ENCODE results near the gene SLC17A1.

GRCh38 chr6:25851961-25852360, 20.1 kb upstream of the SLC17A1 start:
- no peak for TF ChIP-seq POLR2A (IDR thresholded peaks at IDR 0.05)
- TF ChIP-seq CTCF (IDR thresholded peaks at IDR 0.05) = no peak

Measured in right lobe of liver (tissue), 4 donors.